Esophagus muscularis mucosa (tissue), 3 donors: ENCODE results near the gene GDI1.

ENCODE experiments used
- CTCF ChIP-seq, 3 experiments: fragments of 200-600 bp in 2 of 3; fragments of 450-650 bp in 1 of 3; sonication (generic) in 2 of 3; IDR thresholded peaks; one replicate each; pipeline ENCODE4 v1.5.1; 2017 to 2019; ENCODE audit warnings: antibody characterized with exemption in 3 of 3, mild to moderate bottlenecking in 2 of 3, moderate library complexity in 1 of 3
- POLR2A ChIP-seq: fragments of 450-650 bp; IDR thresholded peaks from one replicate; pipeline ENCODE4 v1.6.1; 2017; ENCODE audit warnings: antibody characterized with exemption, moderate library complexity, mild to moderate bottlenecking, low read depth
- POLR2AphosphoS5 ChIP-seq, 2 donors: sonication (generic); formaldehyde crosslinking; IDR thresholded peaks; one replicate each; pipeline ENCODE4 v1.6.1; 2017; ENCODE audit warnings: antibody characterized with exemption in 2 of 2

GRCh38 chrX:154437971-154438893, 1.3 kb downstream of the GDI1 start:
- TF ChIP-seq CTCF (IDR thresholded peaks at IDR 0.05) (no peak), POLR2A (no peak), POLR2AphosphoS5 (IDR thresholded peaks at IDR 0.05) (no peak)
